ENCODE results near the gene PINLYP. TPM values are rescaled to one million over a fixed set of nuclear protein-coding genes. Genes with fewer than 3 reads are reported as not detected.

PINLYP gene
- total RNA-seq, 1 experiment from 2014 or later: 0.17 TPM

GRCh38 chr19:43598445-43599240 is 23.0 kb downstream of the PINLYP start:
- ATAC-seq: no peak
- RAD21 ChIA-PET (ENCODE audit: low non-redundant PET in 1 of 2, low total read pairs in 2 of 2, uncharacterized antibody in 2 of 2, unreplicated experiment in 2 of 2): no interaction called here
- H3K79me2 ChIP-seq (ENCODE audit: insufficient read depth, low read length): peaks cover 52% of the 10 kb centered on the region
- no peak overlapping the region for H3K9ac ChIP-seq (ENCODE audit: low read length)
- peaks cover 9 to 25% of the 10 kb centered on the region in 2 experiments; a peak in 3 of 4 replicates for H3K4me1 ChIP-seq (ENCODE audit: control insufficient read depth in 1 of 2, insufficient read depth in 2 of 2, low read length in 2 of 2)
- H3K27ac ChIP-seq (ENCODE audit: low read depth, low read length): no peak overlapping the region
- H3K36me3 ChIP-seq (ENCODE audit: control insufficient read depth in 1 of 2, insufficient read depth in 2 of 2, low read length in 2 of 2): peaks cover 8 to 19% of the 10 kb centered on the region in 2 experiments; a peak in 2 of 4 replicates
- no peaks in the 10 kb centered on the region for H3K27me3 ChIP-seq (ENCODE audit: insufficient read depth, low read length)
- CTCF ChIA-PET: no interaction called here
- no peaks in the 10 kb centered on the region for H3K9me3 ChIP-seq (ENCODE audit: control insufficient read depth in 1 of 2, insufficient read depth in 1 of 2, low read depth in 1 of 2, low read length in 2 of 2)
- intact Hi-C loops (cut with micrococcal nuclease): no loop called here
- 0 out of 2 replicates have a peak overlapping the region, but pooled peaks have one; percentile 95 for H3K4me2 ChIP-seq (ENCODE audit: low read length)
- H3K4me3 ChIP-seq (replicated peaks in 1 of 2; ENCODE audit: low read depth in 1 of 2, low read length in 2 of 2): no peak overlapping the region
- BruUV-seq (replicated peaks): no TSS peak
- H3K9me2 ChIP-seq (ENCODE audit: insufficient read depth): no peaks in the 10 kb centered on the region
- no peak overlapping the region for H2AFZ ChIP-seq (ENCODE audit: low read depth, low read length, poor library complexity, severe bottlenecking)
- no peaks in the 10 kb centered on the region for H4K20me1 ChIP-seq (ENCODE audit: insufficient read depth)
- no peak for DNase-seq (ENCODE audit: low read depth, low spot score)
- POLR2A ChIA-PET: interaction anchor here (1.4 kb wide), 1 partner anchor 19 kb away, joined by 3 read pairs; no protein-coding TSS in a partner anchor
- no peak for TF ChIP-seq SIN3A (IDR thresholded peaks at IDR 0.05; ENCODE audit: low read depth)
- no peak for TF ChIP-seq JUND (IDR thresholded peaks at IDR 0.05)
- TF ChIP-seq SP1 (IDR thresholded peaks at IDR 0.05; ENCODE audit: low read depth): no peak
- TF ChIP-seq YY1 (IDR thresholded peaks at IDR 0.05; ENCODE audit: extremely low read depth, insufficient replicate concordance, low read depth, low read length): no peak
- no peak for TF ChIP-seq RAD21 (IDR thresholded peaks at IDR 0.05; ENCODE audit: low read depth)
- TF ChIP-seq EZH2 (IDR thresholded peaks at IDR 0.05): no peak
- TF ChIP-seq ELF1 (IDR thresholded peaks at IDR 0.05; ENCODE audit: borderline replicate concordance, low read depth): no peak
- TF ChIP-seq, protein P1, sequence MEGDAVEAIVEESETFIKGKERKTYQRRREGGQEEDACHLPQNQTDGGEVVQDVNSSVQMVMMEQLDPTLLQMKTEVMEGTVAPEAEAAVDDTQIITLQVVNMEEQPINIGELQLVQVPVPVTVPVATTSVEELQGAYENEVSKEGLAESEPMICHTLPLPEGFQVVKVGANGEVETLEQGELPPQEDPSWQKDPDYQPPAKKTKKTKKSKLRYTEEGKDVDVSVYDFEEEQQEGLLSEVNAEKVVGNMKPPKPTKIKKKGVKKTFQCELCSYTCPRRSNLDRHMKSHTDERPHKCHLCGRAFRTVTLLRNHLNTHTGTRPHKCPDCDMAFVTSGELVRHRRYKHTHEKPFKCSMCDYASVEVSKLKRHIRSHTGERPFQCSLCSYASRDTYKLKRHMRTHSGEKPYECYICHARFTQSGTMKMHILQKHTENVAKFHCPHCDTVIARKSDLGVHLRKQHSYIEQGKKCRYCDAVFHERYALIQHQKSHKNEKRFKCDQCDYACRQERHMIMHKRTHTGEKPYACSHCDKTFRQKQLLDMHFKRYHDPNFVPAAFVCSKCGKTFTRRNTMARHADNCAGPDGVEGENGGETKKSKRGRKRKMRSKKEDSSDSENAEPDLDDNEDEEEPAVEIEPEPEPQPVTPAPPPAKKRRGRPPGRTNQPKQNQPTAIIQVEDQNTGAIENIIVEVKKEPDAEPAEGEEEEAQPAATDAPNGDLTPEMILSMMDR (IDR thresholded peaks at IDR 0.05 in 2 of 3, conservative IDR thresholded peaks at IDR 0.05 in 1 of 3; ENCODE audit: borderline replicate concordance in 1 of 3, insufficient read depth in 1 of 3, low read depth in 2 of 3, low read length in 2 of 3): no peak
- no peak for TF ChIP-seq FOSL1 (IDR thresholded peaks at IDR 0.05; ENCODE audit: low read depth)

Data from HCT116 (cell line).